Lower leg skin (tissue), 3 donors: ENCODE data around the gene PSMD13.

Experiments used
- CTCF ChIP-seq, 3 donors: fragments of 450-650 bp; IDR thresholded peaks; one replicate each; pipeline ENCODE4 v1.5.1; 2016; ENCODE audit warnings: antibody characterized with exemption in 3 of 3, mild to moderate bottlenecking in 3 of 3, moderate library complexity in 2 of 3
- POLR2A ChIP-seq, 2 donors: fragments of 450-650 bp; IDR thresholded peaks; one replicate each; pipeline ENCODE4 v1.6.1; 2016 to 2017; ENCODE audit warnings: antibody characterized with exemption in 2 of 2, mild to moderate bottlenecking in 1 of 2, moderate library complexity in 1 of 2

GRCh38 chr11:287821-288477 lies 51.2 kb downstream of the PSMD13 start:
- no peak for TF ChIP-seq POLR2A (IDR thresholded peaks at IDR 0.05)
- TF ChIP-seq CTCF (IDR thresholded peaks at IDR 0.05), result no peak
